ENCODE results near the gene EZR.
A peak's percentile ranks its signal among the peaks of the same experiment; 100 is the strongest.

The EZR gene

GRCh38 chr6:158816803-158817727 lies 2.1 kb downstream of the EZR start:
- H3K4me3 ChIP-seq (ENCODE audit: low read depth, low read length), result peak overlapping the region; percentile 80
- no peak for TF ChIP-seq CTCF (IDR thresholded peaks at IDR 0.05; ENCODE audit: low read depth, low read length)

GRCh38 chr6:158816329-158816728 lies 2.8 kb downstream of the EZR start:
- peak overlapping the region; percentile 80 for H3K4me3 ChIP-seq (ENCODE audit: low read depth, low read length)
- no peak for TF ChIP-seq CTCF (IDR thresholded peaks at IDR 0.05; ENCODE audit: low read depth, low read length)

DNA sequence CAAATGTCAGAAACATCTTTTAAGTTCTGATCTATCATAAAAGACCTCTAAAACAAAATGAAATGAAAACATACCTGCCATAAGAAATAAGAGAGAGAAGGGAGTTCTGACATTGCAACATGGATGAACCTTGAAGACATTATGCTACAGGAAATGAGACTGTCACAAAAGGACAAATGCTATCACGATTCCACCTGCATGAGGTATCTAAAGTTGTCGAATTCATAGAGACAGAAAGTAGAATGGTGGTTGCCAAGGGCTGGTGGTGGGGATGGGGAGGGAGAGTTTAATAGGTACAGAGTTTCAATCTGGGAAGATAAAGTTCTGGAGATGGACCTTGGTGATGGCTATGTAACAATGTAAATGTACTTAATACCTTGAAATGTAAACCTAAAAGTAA lies 3.3 kb downstream of the EZR start:
- H3K4me3 ChIP-seq (ENCODE audit: low read depth, low read length), result peak overlapping the region; percentile 80
- TF ChIP-seq CTCF (IDR thresholded peaks at IDR 0.05; ENCODE audit: low read depth, low read length), result no peak

DNA sequence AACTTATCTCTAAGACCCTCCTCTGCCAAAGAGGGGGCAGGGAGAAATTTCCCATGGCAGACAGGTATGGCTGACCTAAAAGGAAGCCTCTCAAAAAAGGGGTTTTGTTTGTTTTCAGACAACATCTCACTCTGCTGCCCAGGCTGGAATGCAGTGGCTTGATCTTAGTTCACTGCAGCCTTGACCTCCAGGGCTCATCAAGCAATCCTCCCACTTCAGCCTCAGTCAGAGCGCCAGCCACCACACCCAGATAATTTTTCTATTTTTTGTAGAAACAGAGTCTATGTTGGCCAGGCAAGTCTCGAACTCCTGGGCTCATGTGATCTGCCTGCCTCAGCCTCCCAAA lies 3.8 kb downstream of the EZR start:
- no peak overlapping the region for H3K4me3 ChIP-seq (ENCODE audit: low read depth, low read length)
- no peak for TF ChIP-seq CTCF (IDR thresholded peaks at IDR 0.05; ENCODE audit: low read depth, low read length)

- no peak overlapping the region for H3K4me3 ChIP-seq (ENCODE audit: low read depth, low read length)
- no peak for TF ChIP-seq CTCF (IDR thresholded peaks at IDR 0.05; ENCODE audit: low read depth, low read length)
These were observed 6.1 kb downstream of the EZR start for GRCh38 chr6:158813032-158813431.

- TF ChIP-seq CTCF (IDR thresholded peaks at IDR 0.05; ENCODE audit: low read depth, low read length), result no peak
These were observed 6.6 kb downstream of the EZR start for GRCh38 chr6:158812611-158813010.

More at GRCh38 chr6:158812611-158813010, 6.6 kb downstream of the EZR start:
- H3K4me3 ChIP-seq (ENCODE audit: low read depth, low read length), result no peak overlapping the region

Measured in WI38 (cell line).